Measurements from ENCODE around the gene ADAM12. TPM values are rescaled to one million over a fixed set of nuclear protein-coding genes. Genes with fewer than 3 reads are reported as not detected.
"Not testable (repeated sequence)": the region's sequence is repeated elsewhere in the genome, so short reads cannot be mapped to it uniquely, and the experiment has no call there.

Gene ADAM12
- total RNA-seq, 1 donor from 2014 or later = 22.8 TPM

GRCh38 chr10:125976960-125977605 is 411.2 kb downstream of the ADAM12 start:
- DNase-seq = no peak

GRCh38 chr10:125970077-125970630 is 418.1 kb downstream of the ADAM12 start:
- DNase-seq = not testable (repeated sequence)

- DNase-seq = no peak
Measured at GRCh38 chr10:125967533-125967932, 420.7 kb downstream of the ADAM12 start.

- no peak for DNase-seq
Measured at GRCh38 chr10:125964558-125964957, 423.7 kb downstream of the ADAM12 start.

Small RNA genes lying within 50 kb of the gene (small RNA-seq; reads per million reads assigned to genes)
- not detected for gene RNA5SP328 (ENCODE audit: low replicate concordance)
